GM19455 (cell line): Measurements from ENCODE around the gene BARX2.

Experiments
- ATAC-seq: cut with Tn5 transposase; IDR thresholded peaks from one replicate; pipeline ENCODE4 v1.9.1; 2021; ENCODE audit not compliant: unreplicated experiment

The BARX2 gene

GRCh38 chr11:129493746-129494145, 118.1 kb downstream of the BARX2 start:
- ATAC-seq = no peak
